Cardiac muscle cell (in vitro differentiated cells and primary cell): ENCODE measurements around the gene TSPAN3. TPM values are rescaled to one million over a fixed set of nuclear protein-coding genes. Genes with fewer than 3 reads are reported as not detected.

Source experiments
- DNase-seq, 2 donors: peaks; one replicate each; pipeline versions ENCODE4 v3.0.0 to v3.0.0-alpha.2; 2010 to 2017; ENCODE audit warnings: low read depth in 1 of 2, low spot score in 1 of 2
- H3K27ac ChIP-seq: fragments of 200-600 bp; sonication (generic); 2 replicates; pipeline ENCODE4 v1.5.1; 2016
- H3K27me3 ChIP-seq: fragments of 200-600 bp; sonication (generic); 2 replicates; pipeline ENCODE4 v1.6.0; 2016; ENCODE audit warnings: control low read depth
- H3K36me3 ChIP-seq: fragments of 200-600 bp; sonication (generic); 2 replicates; pipeline ENCODE4 v1.5.1; 2016; ENCODE audit warnings: control low read depth
- H3K4me1 ChIP-seq: fragments of 200-600 bp; sonication (generic); 2 replicates; pipeline ENCODE4 v1.8.1; 2017; ENCODE audit warnings: low read depth, mild to moderate bottlenecking, mixed run types
- H3K4me3 ChIP-seq: fragments of 200-600 bp; sonication (generic); 2 replicates; pipeline ENCODE4 v1.5.1; 2016; ENCODE audit warnings: mild to moderate bottlenecking
- H3K9me3 ChIP-seq: fragments of 200-600 bp; sonication (generic); 2 replicates; pipeline ENCODE4 v1.5.1; 2017; ENCODE audit warnings: low read depth, mild to moderate bottlenecking, control low read depth
- polyA plus RNA-seq: library from polyadenylated mRNA; unstranded; fragments of >200 nt; fragmentation: Nextera tagmentation; extraction: Ambion mirVana; gene quantifications from 2 replicates; pipeline ENCODE4 v1.2.1, GENCODE V29; 2016
- total RNA-seq: library from RNA; depleted of rRNA; stranded (reverse); fragments of >200 nt; gene quantifications from 2 replicates; pipeline ENCODE4 v1.2.3, GENCODE V29; 2016
- TF ChIP-seq, protein P1 (sequence below): IDR thresholded peaks from 2 replicates; pipeline ENCODE4 v1.5.1; 2012; ENCODE audit warnings: low read depth, mild to moderate bottlenecking, low read length

TSPAN3 gene
- total and polyA plus RNA-seq, 2 experiments from 2014 or later, result 316 to 427 TPM

DNA sequence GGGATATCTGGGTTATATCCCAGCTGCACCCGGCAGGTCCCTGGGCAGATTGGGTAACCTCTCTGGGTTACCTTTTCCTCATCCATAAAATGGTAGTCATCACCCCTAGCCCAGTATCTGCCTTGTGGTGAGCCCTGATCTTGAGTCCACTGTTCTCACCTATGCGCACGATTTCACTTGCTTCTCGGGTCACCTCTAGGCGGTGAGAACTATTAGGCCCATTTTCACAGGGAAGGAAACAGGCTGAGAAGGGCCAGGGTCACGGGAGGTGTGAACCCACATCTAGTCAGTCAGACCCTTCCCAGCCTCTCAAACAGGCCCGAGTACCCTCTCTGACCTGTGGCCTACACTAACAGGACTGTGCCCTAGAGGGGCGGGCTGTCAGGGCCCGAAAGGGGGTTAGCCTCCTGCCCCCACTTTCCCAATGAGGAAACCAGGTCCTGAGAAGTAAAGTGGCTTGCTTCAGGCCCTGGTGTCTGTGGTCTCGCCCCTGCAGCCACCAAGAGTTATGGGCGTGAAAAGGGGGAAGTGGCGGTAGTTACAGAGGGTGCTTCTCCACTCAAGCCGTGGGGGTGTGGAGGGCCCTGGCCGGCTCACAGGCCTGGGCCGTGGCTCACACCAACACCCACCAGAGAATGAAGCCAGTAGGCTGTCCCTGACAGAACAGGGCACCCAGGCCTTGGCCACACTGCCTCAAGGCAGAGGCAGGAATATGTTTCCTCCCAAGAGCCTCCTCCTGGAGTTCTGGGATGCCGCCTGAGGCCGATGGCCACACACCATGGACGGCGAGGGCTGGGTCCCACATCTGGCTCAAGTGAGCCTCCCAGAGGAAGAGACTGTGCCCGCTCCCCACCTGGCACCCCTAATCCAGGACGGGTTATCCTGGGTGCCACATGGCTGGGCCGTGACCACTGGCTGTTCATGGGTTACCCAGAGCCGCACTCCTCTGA is 56.5 kb downstream of the TSPAN3 start:
- H3K27me3 ChIP-seq, result no peaks in the 10 kb centered on the region
- no peaks in the 10 kb centered on the region for H3K9me3 ChIP-seq
- H3K4me3 ChIP-seq, result no peak overlapping the region
- no peak for DNase-seq
- H3K36me3 ChIP-seq, result no peaks in the 10 kb centered on the region
- H3K4me1 ChIP-seq, result no peaks in the 10 kb centered on the region
- H3K27ac ChIP-seq, result no peak overlapping the region
- TF ChIP-seq, protein P1, sequence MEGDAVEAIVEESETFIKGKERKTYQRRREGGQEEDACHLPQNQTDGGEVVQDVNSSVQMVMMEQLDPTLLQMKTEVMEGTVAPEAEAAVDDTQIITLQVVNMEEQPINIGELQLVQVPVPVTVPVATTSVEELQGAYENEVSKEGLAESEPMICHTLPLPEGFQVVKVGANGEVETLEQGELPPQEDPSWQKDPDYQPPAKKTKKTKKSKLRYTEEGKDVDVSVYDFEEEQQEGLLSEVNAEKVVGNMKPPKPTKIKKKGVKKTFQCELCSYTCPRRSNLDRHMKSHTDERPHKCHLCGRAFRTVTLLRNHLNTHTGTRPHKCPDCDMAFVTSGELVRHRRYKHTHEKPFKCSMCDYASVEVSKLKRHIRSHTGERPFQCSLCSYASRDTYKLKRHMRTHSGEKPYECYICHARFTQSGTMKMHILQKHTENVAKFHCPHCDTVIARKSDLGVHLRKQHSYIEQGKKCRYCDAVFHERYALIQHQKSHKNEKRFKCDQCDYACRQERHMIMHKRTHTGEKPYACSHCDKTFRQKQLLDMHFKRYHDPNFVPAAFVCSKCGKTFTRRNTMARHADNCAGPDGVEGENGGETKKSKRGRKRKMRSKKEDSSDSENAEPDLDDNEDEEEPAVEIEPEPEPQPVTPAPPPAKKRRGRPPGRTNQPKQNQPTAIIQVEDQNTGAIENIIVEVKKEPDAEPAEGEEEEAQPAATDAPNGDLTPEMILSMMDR, result no peak

DNA sequence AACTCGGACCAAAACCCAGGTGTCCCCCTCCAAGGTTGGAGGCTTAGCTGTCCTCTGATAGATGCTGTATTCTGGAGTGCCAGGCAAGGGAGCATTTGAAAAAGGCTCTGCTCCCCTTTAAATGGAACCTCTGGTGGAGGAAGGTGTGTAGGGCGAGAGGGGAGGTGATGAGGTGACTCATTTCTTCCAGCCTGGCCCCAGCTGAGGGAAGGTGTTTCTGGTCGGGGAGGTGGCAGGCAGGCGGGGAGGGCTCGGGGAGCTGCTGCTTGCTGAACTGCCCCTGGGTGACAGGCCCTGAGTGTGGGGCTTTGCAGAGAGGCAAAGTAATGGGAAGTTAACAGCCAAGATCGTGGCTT is 57.2 kb downstream of the TSPAN3 start:
- Histone ChIP-seq H3K9me3 (no peaks in the 10 kb centered on the region), H3K27ac (no peak overlapping the region), H3K4me1 (no peaks in the 10 kb centered on the region), H3K36me3 (no peaks in the 10 kb centered on the region), H3K4me3 (no peak overlapping the region), H3K27me3 (no peaks in the 10 kb centered on the region)
- TF ChIP-seq, protein P1, result no peak
- DNase-seq, result no peak

DNA sequence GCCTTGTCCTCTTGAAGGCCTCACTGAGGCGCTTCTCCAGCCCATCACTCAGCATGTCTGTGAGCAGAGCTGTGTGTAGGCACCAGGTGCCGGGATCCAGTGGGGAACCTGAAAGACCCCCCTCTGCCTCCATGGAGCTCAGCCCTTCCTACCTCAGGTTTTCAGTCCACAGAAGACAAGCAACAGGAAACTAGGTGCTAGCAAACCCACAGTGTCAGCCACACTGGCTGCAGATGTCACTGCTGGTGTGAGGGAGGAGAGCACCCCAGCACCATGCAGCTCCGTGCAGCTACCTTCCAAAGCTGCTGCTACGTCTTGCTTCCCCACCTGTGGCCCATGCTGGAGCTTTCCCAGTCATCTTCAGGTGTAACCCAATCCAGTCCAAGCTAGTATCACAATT is 58.0 kb downstream of the TSPAN3 start:
- no peaks in the 10 kb centered on the region for H3K9me3 ChIP-seq
- H3K36me3 ChIP-seq, result no peaks in the 10 kb centered on the region
- no peaks in the 10 kb centered on the region for H3K4me1 ChIP-seq
- no peak overlapping the region for H3K4me3 ChIP-seq
- TF ChIP-seq, protein P1, result no peak
- H3K27me3 ChIP-seq, result no peaks in the 10 kb centered on the region
- no peak overlapping the region for H3K27ac ChIP-seq
- no peak for DNase-seq

- no peaks in the 10 kb centered on the region for H3K27me3 ChIP-seq
- TF ChIP-seq, protein P1, result no peak
- no peak for DNase-seq
- no peak overlapping the region for H3K27ac ChIP-seq
- no peaks in the 10 kb centered on the region for H3K36me3 ChIP-seq
- no peaks in the 10 kb centered on the region for H3K4me1 ChIP-seq
- no peaks in the 10 kb centered on the region for H3K9me3 ChIP-seq
- H3K4me3 ChIP-seq, result no peak overlapping the region
Measured at GRCh38 chr15:77012117-77012712, 58.7 kb downstream of the TSPAN3 start.

DNA sequence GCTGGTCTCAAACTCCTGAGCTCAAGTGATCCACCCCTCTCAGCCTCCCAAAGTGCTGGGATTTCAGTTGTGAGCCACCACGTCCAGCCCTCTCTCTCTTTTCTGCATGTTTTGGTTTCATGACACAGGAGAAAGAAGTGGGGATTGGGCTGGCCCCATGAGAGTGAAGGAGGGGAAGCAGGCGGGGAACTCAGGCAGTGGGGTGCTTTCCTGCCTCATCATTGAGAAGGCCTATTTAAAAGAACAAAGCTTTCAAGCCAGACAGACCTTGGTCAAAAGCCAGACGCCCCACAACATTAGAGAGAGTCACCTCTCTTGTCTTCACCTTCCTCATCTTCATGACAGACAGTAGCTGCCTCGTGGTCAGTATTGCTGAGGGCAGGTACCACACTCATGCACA is 60.1 kb downstream of the TSPAN3 start:
- DNase-seq, result no peak

More for the DNA sequence above, 60.1 kb downstream of the TSPAN3 start:
- Histone ChIP-seq H3K9me3 (no peaks in the 10 kb centered on the region), H3K27ac (no peak overlapping the region), H3K27me3 (no peaks in the 10 kb centered on the region), H3K4me1 (no peaks in the 10 kb centered on the region), H3K4me3 (no peak overlapping the region), H3K36me3 (no peaks in the 10 kb centered on the region)
- TF ChIP-seq, protein P1, result no peak
